ENCODE measurements around the gene B4GALNT1.
"Not testable (repeated sequence)": the region's sequence is repeated elsewhere in the genome, so short reads cannot be mapped to it uniquely, and the experiment has no call there.

The B4GALNT1 gene

DNA sequence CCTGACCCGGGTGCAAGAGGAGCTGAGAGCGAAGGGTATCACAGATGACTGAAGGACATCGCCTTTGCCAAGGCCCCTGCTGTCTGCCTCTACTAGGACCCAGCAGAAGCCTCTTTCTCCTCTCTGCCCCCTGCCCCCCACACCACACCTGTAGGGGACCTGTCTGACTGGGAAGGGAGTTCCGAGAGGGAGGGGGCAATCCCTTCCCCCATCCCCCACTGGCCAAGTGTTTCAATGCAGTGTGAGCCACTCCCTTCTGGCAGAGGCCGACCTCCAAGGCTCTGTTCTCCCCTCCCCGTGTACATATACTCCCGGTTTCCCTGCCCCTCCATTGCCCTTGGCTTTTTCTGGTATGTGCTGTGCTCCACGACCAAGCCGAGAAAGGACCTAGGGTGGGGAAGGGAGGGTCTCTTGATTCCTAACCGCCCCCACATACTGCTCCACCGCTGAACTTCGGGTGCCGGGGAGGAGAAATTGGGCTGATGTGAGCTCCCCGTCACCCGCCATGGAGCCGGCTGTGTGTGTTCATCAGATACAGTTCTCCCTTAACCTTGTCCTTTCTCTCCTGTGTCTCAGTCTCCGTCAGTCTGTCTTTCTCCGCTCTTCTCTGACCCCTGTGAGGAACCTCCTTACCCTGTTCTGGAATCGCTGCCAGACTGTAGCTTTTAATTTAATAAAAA lies 23.8 kb downstream of the B4GALNT1 start:
- DNase-seq (ENCODE audit: low spot score), result no peak

DNA sequence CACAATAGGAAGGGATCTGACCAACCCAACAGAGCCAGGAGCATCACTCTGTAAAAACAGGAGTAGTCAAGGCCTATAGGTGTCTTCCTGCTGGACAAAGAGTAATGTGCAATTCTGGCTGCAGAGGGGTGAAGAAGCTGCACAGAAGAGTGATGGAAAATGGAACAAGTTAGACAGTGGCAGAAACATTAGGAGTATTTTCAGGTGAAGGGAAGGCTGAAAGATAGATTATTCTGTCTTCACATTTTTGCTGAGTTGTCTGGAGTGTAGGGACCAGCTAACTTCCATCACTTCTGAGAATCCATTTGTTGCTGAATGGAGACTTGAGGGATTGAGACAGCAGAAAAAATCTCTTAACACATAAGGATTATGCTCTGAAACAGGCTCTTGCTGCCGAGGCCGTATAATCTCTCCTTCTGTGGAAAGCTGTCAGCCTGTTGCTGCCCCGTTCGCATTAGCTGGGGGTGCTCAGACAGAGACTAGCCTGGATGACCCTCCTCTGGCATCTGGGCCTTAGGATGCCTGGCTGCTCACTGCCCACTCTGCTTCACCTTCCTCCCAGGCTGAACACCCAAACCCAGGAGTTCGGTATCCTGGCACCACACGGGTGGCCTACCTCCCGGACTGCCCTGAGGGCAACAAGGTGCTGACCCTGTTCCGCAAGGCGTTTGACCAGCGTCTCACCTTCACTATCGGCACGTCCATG lies 24.9 kb downstream of the B4GALNT1 start:
- DNase-seq (ENCODE audit: low spot score), result no peak

DNA sequence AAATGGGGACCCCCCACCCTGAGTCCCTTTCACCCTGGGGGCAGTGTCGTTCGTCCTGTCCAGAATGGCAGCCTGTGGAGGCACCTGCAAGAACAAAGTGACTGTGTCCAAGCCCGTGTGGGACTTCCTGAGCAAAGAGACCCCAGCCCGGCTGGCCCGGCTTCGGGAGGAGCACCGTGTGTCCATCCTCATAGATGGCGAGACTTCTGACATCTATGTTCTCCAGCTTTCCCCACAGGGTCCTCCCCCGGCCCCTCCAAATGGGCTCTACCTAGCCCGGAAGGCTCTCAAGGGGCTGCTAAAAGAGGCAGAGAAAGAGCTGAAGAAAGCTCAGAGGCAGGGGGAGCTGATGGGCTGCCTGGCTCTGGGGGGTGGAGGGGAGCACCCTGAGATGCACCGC lies 26.2 kb downstream of the B4GALNT1 start:
- DNase-seq (ENCODE audit: low spot score), result no peak

DNA sequence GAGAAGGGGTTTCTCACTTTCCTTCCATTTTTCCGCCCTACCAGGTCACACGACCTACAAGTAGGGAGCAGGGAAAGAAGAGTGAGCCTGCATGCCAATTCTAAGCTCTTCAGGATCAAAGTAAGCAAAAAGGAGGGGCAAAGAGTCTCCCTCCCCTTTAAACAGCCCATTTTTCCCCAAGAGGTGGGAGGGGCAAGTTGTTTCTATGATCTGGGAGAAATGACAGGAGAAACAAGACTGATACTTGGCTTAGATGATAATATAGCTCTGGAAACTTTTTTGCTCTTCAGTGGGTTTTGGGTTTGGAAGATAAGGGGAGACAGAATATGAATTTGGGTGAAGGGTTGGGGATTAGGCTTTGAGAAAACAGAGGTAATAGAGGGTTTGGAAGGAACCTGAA lies 26.6 kb downstream of the B4GALNT1 start:
- DNase-seq (ENCODE audit: low spot score), result no peak

DNA sequence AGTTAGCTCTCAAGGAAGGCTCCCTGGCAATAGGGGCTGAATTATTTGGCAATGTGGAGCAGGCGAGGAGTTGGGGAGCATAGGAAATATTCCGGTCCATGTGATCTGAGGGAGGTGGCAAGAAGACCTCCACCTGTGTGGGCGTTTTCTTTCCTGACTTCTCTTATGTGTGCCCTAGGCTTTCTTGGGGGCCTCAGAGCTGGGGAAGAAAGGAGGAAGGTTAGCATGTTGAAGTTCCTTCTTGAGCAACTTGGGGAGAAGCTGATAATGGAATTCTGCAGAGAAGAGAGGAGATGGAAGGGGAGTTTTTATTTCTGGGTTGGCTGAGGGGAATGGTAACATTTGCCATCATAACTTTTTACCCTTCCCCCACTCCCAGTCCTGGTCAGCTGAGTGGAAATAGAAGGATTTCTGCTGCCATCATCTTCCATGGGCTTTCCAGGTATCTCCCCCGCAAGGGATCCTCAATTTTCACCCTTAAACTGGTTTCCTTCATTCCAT lies 27.1 kb downstream of the B4GALNT1 start:
- DNase-seq (ENCODE audit: low spot score), result no peak

DNA sequence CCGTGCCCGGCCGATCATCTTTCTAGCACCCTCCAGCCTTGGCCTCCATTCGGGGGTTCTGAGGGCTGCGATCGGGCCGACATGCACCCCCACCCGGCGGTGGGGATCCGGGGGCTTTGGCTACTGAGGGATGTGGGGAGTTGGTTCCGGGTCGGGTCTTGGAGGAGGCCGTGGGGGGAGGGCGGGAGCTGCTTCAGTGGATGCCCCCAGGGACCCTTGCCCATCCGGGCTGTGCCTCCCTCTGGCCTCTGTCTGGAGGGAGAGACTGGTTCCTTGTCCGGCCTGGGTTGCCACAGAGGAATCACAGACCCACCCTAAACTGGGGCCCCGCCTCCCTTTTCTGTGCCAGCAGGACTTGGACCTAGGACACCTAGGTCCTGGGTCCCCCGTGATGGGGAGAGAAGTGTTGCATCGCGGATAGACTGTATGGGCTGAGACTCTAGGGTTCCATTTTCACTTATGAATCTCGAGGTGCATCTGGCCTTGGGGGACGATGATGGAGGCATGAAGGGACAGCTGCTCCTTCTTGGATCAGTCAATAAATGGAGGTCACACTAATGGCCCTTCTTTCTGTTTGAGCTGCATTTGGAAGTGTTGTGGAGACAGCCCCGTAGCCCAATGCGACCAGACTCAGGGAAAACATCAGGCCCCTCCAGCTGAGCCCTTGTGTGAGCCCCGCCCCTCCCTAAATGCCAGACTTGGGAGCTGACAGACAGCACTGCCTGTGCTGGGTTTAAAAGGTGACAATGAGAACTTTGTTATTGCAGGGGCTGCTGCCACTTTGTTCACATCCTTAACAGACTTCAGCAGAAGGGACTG lies 27.8 kb downstream of the B4GALNT1 start:
- DNase-seq (ENCODE audit: low spot score), result peak; percentile 33

DNA sequence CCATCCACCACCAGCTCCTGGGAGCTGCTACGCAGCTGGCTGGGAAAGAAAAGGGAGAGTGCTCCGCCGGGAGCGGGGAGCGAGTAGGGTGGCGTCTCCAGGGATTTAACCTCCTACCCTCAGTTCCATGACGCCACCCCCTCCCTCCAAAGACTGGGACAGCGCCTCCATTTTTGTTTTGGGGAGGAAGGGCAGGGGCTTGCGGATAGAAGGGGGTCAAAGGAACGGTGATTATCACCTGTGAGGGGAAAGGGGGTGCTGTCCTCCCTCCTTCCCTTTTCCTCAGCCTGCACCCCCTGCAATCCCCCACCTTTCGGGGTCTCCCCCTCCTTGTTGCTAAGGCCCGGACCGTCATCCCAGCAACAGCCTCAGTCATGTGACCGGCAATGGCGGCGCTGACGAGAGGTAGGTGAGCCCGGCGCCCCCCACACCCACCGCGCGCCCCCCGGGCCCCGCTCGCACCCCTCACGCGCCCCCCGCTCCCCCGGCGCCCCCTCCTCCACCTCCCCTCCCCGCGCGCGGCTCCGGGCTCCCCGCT lies 28.5 kb downstream of the B4GALNT1 start, which contains the start of gene DTX3:
DTX3 (plus strand) TSS at position 371 of the 538 bp plus-strand sequence. CDS start 1,694 bp downstream, outside the sequence.
- DNase-seq (ENCODE audit: low spot score), result peak; percentile 73

DNA sequence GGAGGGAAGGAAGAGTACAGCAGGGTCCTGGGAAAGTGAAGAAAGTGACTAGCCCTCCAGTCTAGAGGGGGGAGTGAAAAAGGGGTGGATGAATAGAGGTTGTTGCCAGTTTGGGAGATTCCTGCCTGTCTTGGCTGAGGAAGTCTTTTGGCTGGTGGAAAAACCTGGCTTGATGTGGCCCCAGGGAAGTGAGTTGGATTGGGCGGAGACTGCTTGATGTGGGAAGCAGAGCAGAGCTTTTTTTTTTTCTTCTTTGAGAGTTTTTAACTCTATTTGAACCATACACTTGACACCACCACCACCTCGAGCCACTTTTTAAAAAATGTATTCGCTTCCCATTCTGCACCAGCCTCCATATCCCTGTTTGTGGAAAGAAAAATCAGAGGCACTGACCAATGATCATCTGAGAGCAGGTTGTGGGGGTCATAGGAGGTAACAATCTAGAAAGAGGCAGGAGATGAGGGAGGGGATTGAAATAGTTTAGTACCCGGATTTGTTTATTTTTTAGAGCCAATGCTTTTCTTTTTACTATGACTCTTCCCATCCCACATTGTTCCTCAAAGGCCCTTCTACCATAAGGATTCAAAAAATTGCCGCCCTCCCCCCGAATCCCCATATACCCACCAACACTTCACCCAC lies 29.1 kb downstream of the B4GALNT1 start:
- peak; percentile 45 for DNase-seq (ENCODE audit: low spot score)

DNA sequence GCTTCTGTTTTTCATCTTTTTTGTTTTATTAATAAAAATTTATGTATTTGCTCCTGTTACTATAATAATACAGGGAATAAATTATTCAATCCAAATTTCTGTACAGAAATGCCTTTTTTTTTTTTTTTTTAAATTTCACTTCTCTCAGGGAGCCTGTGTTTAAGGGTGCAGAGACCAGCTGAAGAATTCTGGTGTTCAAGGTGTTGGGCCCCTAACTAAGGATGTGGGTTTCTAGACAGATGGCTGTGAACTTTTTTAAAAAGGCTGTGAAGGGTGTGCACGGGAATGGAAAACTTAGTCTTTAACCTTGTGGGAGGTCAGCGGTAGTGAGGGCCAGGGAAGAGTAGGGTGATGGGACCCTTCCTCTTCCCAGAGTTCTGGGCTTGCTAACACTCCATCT lies 29.7 kb downstream of the B4GALNT1 start:
- DNase-seq (ENCODE audit: low spot score), result no peak

DNA sequence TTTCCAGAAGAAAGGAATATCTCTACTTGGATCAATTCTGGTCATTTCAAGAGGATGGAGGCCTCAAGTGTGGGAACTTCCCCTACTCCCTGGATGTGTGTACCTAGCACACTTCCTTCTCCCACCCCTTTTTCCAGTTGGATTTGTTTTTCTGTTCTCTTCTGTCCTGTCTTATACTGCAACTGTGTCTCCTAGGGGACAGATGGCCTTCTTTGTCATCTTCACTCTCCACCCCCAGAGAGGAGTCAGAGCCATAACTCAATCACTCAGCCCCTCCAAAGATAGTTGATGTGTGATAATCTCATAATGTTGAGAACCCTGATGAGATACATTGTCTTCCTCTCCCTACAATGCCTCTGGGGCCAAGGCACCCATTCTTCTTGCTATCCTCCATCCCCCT lies 30.5 kb downstream of the B4GALNT1 start:
- no peak for DNase-seq (ENCODE audit: low spot score)

DNA sequence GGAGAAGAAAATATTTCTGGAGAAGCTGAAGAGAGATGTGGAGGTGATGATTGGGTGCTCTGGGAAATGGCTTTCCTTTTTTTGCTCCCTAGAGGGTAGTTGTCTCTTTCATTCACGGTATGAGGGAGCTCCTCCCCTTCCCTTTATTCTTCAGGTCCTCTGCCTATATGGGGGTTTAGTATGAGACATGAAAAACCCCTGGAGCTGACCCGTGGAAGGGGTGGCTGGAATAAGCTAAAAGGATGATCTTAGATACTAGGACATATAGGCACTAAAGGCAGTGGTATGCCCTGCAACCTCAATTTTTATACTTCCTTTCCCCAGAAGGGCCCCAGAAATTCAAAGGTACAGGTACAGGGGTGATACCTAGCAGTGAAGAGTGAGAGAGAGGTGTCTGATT lies 32.6 kb downstream of the B4GALNT1 start:
- DNase-seq (ENCODE audit: low spot score), result no peak

DNA sequence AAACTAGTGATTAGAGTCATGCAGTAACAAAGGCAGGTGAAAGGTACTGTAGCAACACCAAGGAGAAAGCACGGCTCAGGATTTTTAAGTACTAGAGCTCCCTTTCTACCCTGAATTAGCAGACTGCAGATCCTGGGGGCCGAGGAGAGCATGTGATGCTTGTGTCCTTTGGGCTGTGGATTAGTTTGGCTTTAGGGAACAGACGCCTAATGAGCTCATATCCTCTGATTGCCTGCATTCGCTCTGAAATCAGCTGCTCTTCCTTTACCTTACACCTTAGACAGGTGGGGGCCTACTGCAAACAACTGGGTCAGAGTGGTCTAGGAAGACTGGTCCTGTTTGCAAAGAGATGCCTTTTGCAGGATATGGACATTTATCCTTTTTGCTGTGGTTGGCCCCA lies 39.8 kb downstream of the B4GALNT1 start:
- no peak for DNase-seq (ENCODE audit: low spot score)

DNA sequence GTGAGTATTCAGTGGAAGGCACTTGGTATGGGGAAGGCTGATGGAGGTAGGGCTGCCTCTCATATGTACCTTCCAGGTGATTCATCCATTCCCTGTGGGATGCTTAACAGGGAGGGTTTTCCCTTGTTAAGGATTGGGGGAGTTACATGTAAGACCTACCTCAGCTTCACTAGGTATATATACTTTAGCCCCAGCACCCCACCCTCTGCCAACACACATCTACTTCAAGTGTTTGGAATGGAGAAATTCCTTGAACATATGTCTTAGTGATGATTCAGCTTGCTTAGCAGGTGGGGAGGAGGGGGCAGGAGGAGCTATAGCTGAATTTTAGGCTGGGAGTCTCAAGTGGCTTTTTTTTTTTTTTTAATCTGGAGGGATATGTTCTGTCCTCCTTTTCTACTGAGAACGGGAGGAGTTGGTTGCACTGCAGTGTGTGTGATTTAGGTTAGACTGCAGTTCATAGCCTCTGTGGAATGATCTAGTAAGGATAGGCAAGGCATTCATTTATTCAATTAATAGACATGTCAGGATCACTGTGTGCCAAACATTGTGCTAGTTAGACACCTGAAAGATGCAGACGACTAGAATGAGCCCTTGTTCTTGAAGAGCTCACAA lies 40.3 kb downstream of the B4GALNT1 start:
- no peak for DNase-seq (ENCODE audit: low spot score)

DNA sequence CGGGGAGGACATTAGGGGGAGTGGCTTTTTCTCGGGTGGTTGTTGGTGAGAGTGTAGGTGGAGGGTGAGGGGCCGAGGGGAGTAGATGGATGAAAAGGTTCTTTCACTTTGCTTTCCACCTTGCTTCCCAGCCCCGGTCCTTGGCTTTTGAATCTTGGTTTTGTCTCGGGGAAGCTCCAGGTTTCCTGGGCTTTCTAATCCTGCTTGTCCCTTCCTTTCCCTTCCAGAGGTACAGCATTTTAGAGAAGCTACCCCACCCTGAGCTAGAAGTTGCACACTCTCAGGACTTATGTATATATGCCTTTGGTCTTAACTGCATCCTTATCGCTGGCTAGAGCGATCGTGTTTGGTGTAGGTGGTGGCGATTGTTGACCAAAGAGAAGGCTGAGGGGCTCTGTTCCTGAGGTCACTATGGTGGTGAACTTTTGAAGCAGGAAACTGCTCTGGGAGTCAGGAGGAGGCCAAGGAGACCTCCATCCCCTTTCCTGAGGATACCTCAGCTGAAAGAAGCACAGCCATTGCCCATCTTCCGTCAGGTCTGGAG lies 41.1 kb downstream of the B4GALNT1 start:
- DNase-seq (ENCODE audit: low spot score), result no peak

DNA sequence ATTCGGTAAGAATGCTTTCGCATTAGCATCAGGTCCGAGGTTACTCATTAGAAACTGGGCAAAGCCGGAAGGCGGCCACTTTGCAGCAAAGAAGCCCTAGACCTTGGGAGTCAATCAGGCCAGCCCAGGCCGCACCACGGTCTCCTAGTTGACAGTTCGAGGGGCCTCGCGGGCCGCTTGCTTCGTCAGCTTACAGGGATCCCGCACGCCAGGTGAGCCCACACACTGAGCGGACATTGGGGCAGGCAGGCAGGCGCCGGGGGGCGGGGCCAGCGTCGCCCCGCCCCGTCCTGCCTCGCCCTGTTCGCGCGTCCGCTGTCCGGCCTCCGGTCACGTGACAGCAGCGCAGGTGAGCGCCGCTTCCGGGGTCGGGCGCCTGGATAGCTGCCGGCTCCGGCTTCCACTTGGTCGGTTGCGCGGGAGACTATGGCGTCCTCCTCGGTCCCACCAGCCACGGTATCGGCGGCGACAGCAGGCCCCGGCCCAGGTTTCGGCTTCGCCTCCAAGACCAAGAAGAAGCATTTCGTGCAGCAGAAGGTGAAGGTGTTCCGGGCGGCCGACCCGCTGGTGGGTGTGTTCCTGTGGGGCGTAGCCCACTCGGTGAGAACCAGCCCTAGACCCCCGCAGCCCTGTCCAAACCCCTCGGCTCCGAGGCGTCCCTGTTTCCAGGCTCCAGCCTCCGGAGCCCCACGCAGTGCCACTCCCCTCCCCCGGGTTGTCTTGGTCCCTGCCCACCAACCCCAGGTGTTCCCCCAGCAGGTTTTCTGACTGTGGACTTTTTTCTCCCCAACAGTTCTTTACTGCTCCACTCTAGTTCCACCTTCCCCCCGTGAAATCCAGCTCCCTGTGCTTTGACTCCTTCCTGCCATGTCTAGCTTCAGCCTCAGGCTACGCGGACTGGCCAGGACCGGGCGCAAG lies 41.9 kb downstream of the B4GALNT1 start, which contains the start of gene PIP4K2C:
PIP4K2C (plus strand) TSS at position 329 of the 918 bp plus-strand sequence; CDS start at position 427, 98 bp downstream.
- DNase-seq (ENCODE audit: low spot score), result peak; percentile 74

DNA sequence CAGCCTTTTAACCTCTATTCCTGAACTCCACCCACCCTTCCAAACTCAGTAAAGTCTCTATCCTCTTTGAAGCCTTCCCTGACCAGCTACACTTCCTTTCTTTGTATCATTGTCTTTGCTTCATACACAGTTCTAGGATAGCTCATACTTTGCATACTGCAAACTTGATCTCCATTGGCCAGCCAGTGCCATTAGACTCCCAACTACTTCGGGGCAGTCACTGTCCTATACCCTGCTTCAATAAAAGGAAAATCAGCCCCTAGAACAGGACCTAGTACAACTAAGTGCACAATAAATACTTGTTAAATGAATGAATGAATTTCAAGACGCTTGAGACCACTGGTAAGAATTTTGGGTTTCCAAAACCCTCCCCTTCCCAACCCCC lies 42.5 kb downstream of the B4GALNT1 start:
- no peak for DNase-seq (ENCODE audit: low spot score)

DNA sequence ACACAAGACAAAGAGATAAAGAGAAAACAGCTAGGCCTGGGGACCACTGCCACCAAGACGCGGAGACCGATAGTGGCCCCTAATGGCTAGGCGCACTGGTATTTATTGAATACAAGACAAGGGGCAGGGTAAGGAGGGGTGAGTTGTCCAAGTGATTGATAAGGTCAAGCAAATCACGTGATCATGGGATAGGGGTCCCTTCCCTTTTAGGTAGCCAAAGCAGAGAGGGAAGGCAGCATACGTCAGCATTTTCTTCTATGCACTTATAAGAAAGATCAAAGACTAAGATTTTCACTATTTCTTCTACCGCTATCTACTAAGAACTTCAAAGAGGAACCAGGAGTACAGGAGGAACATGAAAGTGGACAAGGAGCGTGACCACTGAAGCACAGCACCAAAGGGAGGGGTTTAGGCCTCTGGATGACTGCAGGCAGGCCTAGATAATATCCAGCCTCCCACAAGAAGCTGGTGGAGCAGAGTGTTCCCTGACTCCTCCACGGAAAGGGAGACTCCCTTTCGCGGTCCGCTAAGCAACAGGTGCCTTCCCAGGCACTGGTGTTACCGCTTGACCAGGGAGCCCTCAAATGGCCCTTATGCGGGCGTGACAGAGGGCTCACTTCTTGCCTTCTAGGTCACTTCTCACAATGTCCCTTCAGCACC lies 43.9 kb downstream of the B4GALNT1 start:
- DNase-seq (ENCODE audit: low spot score), result not testable (repeated sequence)

DNA sequence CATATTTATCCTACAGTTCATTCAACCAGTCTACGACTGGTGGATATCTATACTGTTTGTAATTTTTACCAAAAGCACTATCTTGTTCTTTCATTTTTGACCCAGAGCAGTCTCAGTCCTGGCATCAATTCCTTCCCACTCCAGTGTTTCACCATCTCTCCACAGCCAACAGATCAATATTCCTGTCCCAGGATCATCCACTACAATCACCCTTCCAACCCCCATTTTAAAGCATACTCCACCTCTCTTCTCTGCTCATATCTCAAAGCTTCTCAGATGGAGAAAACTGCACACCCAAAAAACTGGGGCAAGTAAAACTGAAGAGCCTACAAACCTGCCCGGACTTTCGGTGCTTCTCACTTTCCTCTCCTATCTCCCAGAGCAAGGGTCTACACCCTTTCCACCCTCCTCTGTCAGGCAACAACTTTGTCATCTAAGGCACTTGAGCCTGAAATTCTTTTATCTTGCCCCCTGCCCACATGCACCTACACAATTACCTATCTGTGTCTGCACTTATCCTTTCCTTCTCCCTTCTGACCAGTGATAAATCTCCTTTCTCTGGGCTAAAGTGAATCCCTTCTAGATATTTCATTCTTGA lies 46.1 kb downstream of the B4GALNT1 start:
- no peak for DNase-seq (ENCODE audit: low spot score)

DNA sequence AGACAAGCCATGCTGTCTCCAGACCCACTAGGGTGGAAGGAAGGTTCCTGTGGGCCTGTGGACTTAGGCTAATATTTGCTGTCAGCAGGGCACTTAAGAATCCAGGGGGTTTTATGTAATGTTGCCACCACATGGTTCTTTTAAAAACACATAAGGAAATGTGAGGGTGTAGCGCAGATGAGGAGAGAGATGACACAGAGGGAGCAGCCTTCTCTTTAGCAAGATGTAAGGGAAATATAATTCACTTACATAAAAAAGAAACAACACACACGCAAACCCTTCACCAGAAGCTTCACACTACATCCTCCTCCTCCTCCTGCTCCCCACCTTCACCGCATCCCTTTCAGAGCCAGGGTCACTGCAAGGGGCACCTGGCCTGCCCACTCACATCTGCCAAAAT lies 46.9 kb downstream of the B4GALNT1 start:
- DNase-seq (ENCODE audit: low spot score), result no peak

All from globus pallidus (tissue), 1 donor.